HG03066 (cell line): ENCODE data around the gene CBFA2T3.

ENCODE experiments used
- ATAC-seq: cut with Tn5 transposase; IDR thresholded peaks from one replicate; pipeline ENCODE4 v1.9.1; 2021; ENCODE audit warnings: low read depth; ENCODE audit not compliant: unreplicated experiment

The CBFA2T3 gene

DNA sequence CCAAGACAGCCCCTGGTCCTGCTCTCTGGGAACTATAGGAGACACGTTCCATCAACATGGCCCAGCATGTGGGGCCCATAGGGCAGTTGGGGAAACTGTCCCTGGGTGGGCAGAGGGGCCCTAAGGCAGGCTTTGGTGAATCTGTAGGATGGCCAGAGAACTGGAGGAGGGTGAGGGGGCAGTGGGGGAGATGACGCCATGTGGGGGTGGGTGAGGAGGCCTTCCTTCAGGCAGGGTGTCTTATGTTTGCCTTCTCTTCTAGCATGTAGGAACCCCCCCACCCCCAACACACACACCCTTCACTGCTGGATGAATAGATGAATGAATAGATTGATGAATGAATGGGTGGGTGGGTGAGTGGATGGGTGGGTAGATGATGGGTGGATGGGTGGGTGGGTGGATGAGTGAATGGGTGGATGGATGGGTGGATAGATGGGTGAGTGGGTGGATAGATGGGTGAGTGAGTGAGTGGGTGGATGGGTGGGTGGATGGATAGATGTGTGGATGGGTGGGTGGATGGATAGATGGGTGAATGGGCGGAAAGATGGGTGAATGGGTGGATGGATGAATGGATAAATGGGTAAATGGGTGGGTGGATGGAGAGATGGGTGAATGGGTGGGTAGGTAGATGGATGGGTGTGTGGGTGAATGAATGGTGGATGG is 2.5 kb upstream of the CBFA2T3 start:
- no peak for ATAC-seq

DNA sequence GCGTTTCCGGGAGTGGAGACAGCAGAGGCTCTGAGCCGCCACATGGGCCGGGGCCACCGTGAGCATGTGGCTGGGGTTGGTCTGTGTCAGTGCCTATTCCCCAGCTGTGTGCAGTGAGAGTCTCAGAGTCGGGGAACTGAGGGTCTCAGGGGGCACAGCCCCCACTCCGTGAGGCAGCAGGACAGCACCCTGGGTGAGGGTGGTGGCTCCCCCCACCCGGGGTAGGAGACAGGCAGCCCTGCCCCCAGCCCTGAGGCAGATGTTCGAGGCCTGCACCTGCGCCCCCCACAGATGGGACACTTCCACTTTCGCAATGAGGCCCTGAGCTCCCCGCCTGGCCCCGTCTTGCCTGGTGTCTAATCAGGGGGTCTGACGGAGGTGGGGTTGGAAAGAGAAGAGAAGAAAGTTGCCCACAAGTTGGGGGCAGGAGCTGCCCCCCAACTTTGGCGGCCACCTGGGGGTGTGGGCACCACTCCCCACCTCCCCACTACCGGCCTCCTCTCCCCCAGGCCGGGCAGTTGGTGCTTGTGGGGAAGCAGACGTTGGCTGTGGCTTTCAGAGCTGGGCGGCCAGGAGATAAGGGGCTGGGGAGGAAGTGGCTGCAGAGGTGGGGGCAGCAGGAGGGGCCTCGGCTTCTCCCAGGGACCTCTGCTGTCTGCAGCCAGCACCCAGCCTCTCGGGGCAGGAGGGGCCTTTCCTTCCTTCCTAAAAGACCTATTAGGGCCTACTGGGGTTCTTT is 1.8 kb upstream of the CBFA2T3 start:
- ATAC-seq, result peak; percentile 41

DNA sequence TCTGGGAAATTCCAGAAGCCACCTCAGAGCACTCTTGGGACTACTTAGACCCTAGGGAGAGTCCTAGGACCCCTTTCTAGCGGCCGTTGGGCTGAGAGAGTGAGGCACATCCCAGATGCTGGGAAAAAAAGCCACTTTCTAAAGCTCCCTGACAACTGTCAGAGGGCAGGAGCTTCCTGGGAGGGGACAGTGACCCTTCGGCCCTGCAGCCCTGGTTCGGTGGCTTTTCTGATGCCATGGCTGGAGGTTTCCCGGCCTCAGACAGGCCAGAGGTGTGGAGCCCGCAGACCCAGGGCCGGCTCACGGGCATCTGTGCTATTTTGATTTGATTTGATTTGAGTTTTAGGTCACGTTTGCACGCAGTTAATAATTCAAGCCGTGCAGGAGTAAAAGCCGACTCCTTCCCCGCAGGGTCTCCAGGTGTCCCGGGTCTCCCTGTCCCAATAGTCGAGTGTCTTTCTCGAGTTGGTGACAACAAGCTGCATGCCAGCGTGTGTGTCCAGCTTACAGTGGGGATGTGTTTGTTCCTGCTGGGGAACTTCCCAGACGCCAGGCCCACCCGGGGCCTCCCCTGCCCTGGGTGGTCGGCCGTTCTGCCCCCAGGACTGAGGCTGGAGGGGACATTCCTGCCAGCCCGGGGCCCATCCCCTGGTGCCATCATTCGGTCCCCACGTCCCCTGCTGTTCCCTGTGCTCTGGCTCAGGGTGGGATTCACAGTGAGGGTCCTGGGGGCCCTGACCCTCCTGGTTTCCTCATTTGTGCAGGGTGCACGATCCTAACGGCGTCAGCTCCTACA is 1.0 kb upstream of the CBFA2T3 start:
- ATAC-seq, result no peak

DNA sequence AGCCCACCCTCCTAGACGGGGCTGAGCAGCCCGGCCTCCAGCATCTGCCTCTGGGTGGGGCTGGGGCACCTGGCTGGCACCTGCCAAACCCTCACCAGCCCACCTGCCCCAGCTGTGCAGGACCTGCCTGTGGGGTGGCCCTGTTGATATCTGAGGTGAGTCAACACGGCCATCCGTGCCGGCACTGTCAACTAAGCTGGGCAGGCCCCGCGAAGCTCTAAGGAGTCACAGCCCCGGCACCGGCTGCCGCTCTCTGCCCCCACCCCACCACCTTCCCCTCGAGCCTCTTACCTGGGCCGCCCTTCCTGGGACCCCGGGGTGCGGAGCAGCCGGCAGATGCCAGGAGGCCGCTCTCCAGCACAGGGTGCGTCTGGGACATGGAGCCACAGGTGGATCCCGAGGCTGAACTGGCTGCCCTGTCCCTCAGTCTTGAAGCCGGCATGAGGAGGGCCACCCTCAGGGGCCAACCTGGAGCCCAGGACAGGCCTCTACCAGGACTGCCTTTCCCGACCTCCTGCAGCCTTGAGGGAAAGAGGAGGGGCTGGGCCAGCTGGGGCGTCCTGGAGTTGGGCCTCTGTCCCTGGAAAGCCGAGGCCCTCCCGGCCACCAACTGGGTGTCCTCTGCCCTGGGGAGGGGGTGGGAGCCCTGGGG is 515 bp downstream of the CBFA2T3 start:
- no peak for ATAC-seq

DNA sequence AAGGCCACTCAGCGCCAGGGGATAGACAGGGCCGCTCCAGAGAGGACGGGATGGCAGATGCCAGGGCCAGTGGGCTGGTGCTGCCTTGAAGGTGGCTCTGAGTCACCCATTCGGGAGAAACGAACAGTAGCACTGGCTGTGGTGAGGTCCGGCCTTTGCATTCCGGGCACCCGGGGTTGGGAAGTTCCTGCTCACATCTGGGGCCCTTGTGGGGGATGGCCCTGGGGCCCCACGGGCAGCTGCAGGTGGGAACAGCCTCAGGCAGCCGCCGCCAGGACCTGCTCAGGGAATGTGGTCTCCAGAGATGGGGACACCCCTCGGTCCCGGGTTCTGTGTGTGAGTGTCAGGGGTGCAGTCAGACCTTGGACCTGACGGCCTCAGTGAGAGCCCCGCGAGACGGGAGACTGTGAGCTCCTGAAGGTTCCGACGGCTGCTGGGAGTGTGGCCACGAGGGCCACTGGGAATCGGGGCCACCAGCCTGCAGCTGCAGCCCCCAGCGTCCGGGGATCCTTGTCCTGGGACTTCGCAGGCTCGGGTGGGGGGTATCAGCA is 1.4 kb downstream of the CBFA2T3 start:
- no peak for ATAC-seq

DNA sequence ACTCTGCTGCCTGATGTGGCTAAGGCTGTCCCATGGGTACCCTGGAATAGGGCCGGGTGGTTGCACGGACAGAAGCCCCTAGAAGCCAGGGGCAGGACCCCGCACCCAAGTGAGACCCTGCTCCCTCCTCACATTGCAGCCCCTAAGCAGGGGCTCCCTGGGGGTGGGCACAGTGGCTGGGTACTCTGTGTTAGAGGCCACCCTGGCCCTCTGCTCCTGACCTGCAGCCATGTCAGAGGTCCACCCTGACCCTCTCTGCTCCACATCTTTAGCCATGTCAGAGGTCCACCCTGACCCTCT is 2.1 kb downstream of the CBFA2T3 start:
- no peak for ATAC-seq

DNA sequence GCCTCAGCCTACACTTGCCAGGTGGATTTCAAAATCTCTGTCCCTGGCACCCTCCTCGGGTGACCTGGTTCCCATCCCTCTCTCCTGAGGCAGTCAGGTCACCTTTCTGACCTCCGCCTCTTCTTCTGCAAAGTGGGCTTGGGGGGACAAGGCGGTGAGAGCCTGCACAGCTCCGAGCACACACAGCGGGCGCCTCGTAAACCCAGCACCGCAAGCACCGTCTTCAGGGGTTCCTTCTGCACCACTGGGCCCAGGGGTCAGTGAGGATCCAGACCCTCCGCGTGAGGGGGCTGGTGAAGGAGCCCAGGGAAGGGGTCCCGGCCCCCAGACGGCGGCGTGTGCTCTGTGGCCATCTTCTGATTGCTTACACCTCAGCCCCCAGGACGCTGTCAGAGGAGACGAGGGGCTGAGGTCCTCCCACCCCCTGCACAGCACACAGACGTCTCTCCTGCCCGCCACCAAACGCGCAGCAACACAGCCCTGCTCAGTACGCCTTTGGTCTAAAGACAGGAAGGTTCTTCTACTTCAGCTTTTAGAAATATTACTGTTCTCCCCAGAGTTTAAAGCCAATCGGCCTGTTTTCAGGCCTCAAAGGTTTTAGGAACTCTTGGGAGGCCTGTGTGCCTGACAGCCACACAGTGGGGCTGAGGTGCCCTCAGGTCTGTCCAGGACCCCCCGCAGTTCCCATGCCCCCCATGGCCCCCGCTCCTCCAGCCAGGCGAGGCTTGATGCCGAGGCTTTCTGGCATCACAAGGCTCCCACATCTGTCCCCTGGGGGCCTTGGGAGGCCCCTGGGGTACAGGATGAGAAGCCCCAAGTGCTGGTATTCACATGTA is 2.7 kb downstream of the CBFA2T3 start:
- no peak for ATAC-seq

DNA sequence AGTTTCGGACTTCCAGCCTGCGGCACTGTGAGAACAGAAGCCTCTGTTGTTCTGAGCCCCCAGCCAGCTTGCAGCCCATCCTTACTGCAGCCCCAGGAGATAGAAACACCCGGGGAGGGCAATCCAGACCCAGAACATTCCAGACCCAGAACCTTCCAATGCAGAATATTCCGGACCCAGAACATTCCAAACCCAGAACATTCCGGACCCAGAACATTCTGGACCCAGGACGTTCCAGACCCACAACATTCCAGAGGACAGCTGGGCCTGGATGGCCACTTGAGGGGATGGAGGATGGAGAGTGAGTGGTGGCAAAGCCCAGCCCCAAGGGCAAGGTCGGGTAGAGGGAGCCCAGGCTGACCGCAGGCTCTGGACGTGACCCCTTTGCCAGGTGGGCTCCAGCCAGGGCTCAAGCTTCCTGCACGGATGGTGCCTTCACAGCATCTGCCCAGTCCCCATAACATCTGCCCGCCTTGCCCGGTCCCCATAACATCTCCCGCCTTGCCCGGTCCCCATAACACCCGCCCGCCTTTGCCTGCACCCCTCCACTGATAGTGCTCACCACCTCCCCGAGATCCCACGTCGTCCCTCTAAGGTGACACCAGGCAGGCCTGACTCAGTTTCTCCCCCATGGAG is 3.5 kb downstream of the CBFA2T3 start:
- ATAC-seq, result no peak

DNA sequence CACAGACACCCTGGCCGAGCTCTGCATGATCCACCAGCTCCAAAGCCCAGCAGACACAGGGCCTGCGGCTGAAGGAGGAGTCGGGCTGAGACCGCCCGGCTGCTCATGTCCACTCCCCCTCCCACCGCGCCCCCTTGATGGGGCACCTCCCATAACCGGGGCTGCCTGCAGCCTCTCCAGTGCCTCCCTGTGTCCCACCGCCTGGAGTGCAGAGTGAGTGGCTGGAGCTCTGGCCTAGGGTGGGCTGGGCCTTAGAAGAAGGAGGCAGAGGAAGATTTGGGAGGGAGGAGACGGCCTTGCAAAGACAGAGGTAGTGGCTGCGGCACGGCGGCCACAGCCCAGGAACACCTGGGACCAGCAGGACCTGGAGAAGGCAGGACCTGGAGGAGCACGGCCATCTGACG is 4.0 kb downstream of the CBFA2T3 start:
- ATAC-seq, result no peak

DNA sequence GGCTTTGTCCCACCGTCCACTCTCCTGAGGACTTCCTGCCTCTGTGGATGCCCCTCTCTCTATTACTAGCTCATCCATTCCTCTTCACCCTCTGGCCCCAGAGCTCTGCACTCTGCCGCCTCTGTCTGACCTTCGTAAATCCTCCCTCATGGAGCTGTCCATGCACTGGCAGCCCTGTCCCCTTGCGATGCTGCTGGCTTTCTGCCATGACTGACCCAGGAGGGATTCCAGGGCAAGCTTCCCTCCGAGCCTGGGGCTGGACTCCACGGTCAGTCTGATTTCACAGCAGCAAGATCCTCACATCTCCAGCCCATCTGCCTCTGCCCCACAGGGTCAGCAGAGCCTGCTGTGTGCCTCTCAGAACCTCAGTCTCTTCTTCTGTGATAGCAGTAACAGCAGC is 4.7 kb downstream of the CBFA2T3 start:
- no peak for ATAC-seq

DNA sequence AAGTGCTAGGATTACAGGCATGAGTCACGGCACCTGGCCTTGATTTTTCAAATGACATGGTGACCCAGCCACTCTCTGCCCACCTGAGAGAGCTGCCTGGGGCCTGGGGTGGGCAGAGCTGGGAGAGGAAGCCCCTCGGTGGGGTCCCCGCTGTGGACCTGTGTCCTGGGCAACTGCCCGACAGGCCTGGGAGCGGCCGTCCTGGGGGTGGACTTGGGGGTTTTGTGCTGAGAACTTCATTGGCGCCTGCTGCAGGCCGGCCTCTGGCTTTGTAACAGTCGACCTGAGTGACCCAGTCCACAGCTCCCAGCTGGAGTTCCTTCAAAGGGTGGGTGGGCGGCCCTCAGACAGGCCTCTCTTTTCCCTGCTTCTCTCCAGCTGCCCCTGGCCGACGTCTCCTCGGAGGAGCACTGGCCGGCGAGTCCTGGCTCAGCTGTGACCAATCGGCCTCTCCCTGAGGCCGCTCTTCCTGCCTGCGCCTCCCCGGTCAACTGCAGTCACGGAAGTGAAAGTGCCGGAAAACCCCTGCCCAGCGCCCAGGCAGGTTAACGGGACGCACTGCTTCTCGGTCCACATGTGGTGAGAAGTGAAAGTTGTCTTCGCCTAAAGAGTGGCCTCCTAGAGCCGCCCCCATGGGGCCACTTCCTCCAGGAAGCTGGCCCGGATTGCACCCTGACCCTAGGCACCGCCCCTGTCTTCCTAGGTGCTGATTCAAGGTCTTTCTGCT is 5.5 kb downstream of the CBFA2T3 start:
- no peak for ATAC-seq

DNA sequence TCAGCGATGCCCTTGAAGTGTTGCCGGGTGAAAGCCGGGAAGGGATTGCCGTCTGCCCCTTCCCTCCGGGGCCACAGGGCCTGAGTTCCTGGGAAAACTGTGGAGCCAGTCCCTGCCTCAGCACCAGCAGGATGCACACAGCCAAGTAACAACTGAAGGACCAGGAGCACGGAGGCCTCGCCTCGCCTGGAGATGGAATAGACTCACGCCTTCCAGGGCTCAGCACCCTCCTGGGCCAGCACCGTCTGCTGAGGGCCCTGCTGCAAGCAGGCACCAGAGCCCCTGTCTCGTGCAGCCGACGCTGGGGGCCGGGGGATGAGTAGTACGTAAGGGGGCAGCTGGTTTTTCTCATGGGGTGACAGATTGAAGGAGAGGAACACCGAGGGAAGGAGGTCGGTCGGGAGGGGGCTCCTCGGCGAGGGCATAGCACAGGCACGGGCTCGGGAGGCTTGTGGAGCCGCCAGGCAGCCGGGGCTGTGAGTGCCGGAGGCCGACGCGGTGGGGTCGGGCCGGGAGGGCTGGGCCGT is 6.4 kb downstream of the CBFA2T3 start:
- no peak for ATAC-seq

DNA sequence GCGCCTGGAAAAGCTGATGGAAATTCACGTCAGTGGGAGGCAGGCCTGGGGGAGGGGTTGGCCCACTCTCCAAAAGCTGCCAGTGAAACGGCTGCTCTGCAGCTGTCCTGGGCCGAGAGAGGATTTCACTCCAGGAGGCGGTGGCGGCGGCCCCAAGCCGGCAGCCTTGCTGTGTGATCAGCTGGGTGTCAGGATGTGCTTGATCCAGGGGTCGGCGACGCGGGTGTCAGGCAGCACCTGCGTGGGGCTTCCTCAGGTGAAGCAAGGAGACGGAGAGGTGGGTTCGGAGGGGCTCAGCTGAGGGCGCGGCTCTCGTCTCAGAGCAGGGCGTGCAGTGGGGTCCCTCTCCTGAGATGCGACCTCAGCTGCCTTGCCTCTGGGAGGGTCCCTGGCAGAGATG is 7.0 kb downstream of the CBFA2T3 start:
- no peak for ATAC-seq

DNA sequence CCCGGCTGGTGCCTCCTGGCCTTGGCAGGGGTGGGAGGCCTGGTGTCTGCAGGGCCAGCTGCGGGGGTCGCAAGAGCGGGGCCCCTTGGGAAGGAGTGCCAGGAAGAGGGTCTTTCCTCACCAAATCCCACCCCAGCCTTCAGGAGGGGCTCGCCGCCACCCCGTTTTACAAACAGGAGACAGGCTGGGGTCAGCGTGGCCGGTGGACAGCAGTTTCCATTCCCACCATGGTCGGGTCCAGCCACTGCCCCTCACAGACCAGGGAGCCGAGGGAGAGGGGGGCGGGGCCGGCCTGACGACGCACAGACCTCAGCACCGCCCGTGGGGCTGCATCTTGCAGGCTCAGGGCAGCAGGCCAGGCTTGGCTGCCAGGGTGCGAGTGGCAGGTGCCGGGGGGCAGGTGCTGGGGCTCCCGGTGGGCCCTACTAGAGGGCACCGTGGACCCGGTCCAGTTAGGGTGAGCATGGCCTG is 7.6 kb downstream of the CBFA2T3 start:
- no peak for ATAC-seq

DNA sequence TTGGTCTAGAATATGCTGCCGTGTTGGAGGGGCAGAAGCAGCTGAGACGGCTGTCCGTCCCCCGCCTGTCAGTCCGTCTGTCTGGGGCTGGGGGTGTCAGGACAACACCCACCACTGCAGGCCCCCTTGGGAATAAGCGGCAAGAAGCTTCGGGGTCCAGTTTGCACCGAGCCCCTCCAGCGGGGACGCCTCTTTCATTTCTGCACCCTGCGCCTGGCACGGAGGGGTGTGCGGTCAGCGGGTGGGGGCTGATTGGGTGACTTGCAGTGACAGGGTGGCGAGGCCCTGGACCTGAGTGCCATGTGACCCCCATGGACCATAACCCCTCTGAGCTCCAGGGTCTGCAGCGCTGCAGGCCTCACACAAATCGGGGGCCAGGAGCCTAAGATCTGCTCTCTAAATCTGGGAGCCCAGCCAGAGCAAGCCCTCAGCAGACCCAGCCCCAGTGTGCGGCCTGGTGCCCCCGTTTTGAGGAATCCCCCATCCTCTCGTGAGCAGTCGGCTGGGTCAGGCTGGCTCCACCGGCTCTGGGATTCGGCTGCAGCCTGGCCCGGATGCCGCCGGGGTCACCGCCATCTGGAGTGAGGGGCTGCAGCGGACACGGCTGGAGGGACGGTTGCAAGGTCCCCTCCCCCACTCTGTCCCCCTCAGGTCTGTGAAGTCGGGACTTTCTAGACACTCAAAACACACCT is 8.3 kb downstream of the CBFA2T3 start:
- no peak for ATAC-seq

DNA sequence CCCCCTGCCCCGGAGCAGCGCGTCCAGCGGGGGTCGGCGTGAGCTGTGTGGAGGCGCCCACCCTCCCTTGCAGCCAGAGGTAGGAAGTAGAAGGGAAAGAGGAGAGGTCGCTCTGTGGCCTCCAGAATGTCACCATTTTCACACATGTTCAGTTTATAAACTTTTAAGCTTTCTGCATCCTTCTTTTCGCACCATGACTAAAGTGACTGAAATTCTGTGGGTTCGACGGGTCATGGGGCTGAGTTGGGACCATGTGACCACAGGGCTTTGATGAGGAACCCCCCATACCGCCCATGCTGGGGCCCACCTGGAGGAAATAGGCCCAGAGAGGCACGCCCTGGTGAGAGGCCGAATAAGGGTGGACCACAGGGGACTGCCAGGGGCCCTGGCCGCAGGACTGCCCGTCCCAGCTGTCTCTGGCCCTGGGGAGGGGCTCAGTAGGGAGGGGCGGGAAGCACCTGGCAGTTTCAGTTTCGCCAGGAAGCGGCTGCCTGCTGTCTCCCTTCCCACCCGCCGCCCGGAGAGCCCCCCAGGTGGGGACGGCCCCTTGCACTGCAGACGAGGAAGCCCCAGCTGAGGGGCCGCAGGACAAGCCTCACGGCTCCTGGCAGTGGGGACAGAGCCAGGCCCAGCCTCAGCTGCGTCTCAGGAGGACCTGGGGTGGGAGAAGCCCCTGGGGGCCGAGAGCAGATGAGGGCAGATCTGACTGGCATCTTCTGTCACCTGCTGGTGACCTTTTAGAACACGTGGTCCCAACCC is 9.0 kb downstream of the CBFA2T3 start:
- ATAC-seq, result peak; percentile 55
